ENCODE results near the gene SH3BGRL3. TPM values are rescaled to one million over a fixed set of nuclear protein-coding genes. Genes with fewer than 3 reads are reported as not detected.

The SH3BGRL3 gene
- total and polyA plus RNA-seq, 7 experiments from 2014 or later, result 156 to 636 (median 380) TPM

DNA sequence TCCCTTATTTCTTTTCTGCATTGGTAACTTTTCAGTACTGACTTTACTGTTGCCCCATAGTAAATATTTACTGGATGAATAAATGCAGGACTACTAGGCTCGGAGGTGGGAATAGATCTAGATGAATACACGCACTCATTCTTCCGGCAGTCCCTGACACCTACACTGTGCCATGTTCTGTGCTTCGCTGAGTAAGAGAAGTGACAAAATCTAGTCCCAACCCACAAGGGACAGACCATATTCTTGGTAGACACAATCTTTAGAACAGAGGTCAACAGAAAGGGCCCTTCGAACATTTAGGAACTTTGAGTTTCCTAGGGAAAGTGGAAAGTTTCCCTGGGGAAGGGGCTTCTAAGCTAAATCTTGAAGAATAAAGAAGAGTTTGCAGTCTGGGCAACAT lies 34.6 kb downstream of the SH3BGRL3 start:
- peaks cover 0 to 8% (median 0%) of the 10 kb centered on the region in 3 experiments for H3K36me3 ChIP-seq (ENCODE audit: control insufficient read depth in 2 of 3, insufficient read depth in 3 of 3, low read length in 3 of 3)
- Mint-ChIP-seq H3K9me3 (peaks cover 0 to 5% (median 0%) of the 10 kb centered on the region in 11 donors), H3K27ac (peak overlapping the region in 8 of 9 donors; percentile 65 to 98 (median 86)), H3K4me3 (peak overlapping the region; percentile 25 to 99 (median 80)), H3K27me3 (no peaks in the 10 kb centered on the region), H3K4me1 (peaks cover 49 to 65% (median 56%) of the 10 kb centered on the region in 7 donors), H3K36me3 (peaks cover 8 to 23% (median 13%) of the 10 kb centered on the region in 5 donors)
- ATAC-seq, result no peak
- no peaks in the 10 kb centered on the region for H3K27me3 ChIP-seq (ENCODE audit: control insufficient read depth in 2 of 2, insufficient read depth in 2 of 2, low read length in 2 of 2)
- peaks cover 40% of the 10 kb centered on the region in 2 donors for H3K4me1 ChIP-seq (ENCODE audit: control insufficient read depth in 2 of 2, insufficient read depth in 2 of 2, low read length in 2 of 2)
- H3K27ac ChIP-seq (ENCODE audit: low read depth, low read length), result no peak overlapping the region
- no peaks in the 10 kb centered on the region for H3K9me3 ChIP-seq (ENCODE audit: control insufficient read depth in 2 of 3, low read length in 3 of 3)
- intact Hi-C loops (cut with micrococcal nuclease), result no loop called here
- DNase-seq, result no peak
- ChIA-PET POLR2A (interaction anchor here (0.7 to 35.3 kb wide), 8 partner anchors 6 to 61 kb away, joined by 3 to 1967 read pairs (median 6); partner anchors contain the start of genes SH3BGRL3 and UBXN11), CTCF (interaction anchor here (19.8 kb wide), 1 partner anchor 32 kb away, joined by 541 read pairs; the partner anchor contains the start of gene SH3BGRL3)
- no peak overlapping the region for H3K4me3 ChIP-seq (ENCODE audit: low read length)

DNA sequence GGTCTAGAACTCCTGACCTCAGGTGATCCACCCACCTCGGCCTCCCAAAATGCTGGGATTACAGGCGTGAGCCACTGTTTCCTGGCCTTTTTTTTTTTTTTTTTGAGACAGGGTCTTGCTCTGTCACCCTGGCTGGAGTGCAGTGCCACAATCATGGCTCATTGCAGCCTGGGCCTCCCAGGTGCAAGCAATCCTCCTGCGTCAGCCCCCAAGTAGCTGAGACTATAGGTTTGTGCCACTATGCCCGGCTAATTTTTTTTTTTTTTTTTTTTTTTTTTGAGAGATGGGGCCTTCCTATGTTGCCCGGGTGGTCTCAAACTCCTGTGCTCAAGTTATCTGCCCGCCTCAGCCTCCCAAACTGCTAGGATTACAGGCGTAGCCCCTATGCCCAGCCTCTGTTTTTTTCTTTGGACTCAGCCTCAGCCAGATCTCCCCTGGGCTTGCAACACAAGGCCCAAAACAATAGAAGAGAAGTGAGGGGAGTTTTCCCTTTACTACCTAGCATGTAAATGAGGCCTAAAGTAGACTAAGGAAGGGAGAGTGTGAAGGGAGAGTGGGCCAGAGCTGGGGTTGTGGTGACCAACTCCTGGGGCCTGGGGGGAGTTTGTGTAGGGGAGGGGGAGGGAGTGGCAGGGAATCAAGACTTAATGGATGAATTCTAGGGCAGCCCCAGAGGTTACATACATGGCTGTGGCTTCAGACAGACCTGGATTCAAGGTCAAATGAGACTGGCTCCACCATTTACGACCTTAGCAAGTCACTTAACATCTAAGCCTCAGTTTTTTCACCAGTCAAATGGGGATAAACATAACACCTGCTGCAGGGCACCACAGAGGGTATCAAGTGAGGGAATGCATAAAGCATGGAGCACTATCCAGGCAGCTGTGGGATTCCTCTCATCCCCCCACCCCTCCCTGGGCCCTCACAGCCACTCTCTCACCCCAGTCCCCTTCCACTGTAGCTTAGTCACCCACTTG lies 36.3 kb downstream of the SH3BGRL3 start:
- peak overlapping the region; percentile 77 for H3K27ac ChIP-seq (ENCODE audit: low read depth, low read length)
- peaks cover 54 to 78% (median 58%) of the 10 kb centered on the region in 7 donors for H3K4me1 Mint-ChIP-seq

DNA sequence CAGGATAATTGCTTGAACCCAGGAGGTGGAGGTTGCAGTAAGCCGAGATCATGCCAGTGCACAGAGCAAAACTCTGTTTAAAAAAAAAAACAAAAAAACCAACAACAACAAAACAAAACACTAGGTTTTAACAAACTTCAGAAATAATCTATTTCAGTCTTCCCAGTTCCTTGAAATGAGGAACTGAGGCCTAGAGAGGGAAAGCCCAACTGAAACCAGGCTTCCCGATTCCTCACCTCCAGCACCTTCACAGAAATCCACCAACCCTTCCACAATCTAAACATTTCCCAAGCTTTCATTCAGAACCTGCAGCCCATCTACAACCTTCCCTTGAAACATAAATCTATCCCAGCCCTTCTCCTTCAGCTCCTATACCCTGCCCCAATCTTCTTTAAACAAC lies 37.3 kb downstream of the SH3BGRL3 start:
- Histone ChIP-seq H3K9me3 (ENCODE audit: control insufficient read depth in 2 of 3, low read length in 3 of 3) (no peaks in the 10 kb centered on the region), H3K27ac (ENCODE audit: low read depth, low read length) (peak overlapping the region; percentile 77), H3K36me3 (ENCODE audit: control insufficient read depth in 2 of 3, insufficient read depth in 3 of 3, low read length in 3 of 3) (peaks cover 0 to 29% (median 16%) of the 10 kb centered on the region in 3 experiments), H3K4me3 (ENCODE audit: low read length) (peak overlapping the region; percentile 98), H3K27me3 (ENCODE audit: control insufficient read depth in 2 of 2, insufficient read depth in 2 of 2, low read length in 2 of 2) (no peaks in the 10 kb centered on the region), H3K4me1 (ENCODE audit: control insufficient read depth in 2 of 2, insufficient read depth in 2 of 2, low read length in 2 of 2) (peaks cover 60 to 62% of the 10 kb centered on the region in 2 donors)
- H3K4me3 Mint-ChIP-seq, result peak overlapping the region; percentile 79 to 100 (median 95)
- intact Hi-C loops (cut with micrococcal nuclease), result loop anchor here (1.0 to 5.0 kb wide), 3 partner anchors 10 to 205 kb away; partner anchors contain the start of gene PDIK1L (in 1 of the 2)
- peaks cover 56 to 79% (median 60%) of the 10 kb centered on the region in 7 donors for H3K4me1 Mint-ChIP-seq
- H3K9me3 Mint-ChIP-seq, result peaks cover 0 to 5% (median 0%) of the 10 kb centered on the region in 11 donors
- POLR2A ChIA-PET, result interaction anchor here (0.6 to 35.3 kb wide), 15 partner anchors 9 to 82 kb away, joined by 3 to 1967 read pairs (median 5); partner anchors contain the start of genes CEP85, SH3BGRL3 and UBXN11
- CTCF ChIA-PET, result interaction anchor here (0.6 to 19.8 kb wide), 5 partner anchors 8 to 100 kb away, joined by 3 to 541 read pairs (median 5); partner anchors contain the start of gene SH3BGRL3
- peaks cover 13 to 34% (median 25%) of the 10 kb centered on the region in 5 donors for H3K36me3 Mint-ChIP-seq
- no peak for ATAC-seq
- H3K27me3 Mint-ChIP-seq, result no peaks in the 10 kb centered on the region
- peak overlapping the region; percentile 87 to 99 (median 93) for H3K27ac Mint-ChIP-seq
- no peak for DNase-seq

More for the DNA sequence above, 36.3 kb downstream of the SH3BGRL3 start:
- ChIA-PET CTCF (interaction anchor here (0.6 to 19.8 kb wide), 6 partner anchors 7 to 58 kb away, joined by 3 to 541 read pairs (median 4); partner anchors contain the start of gene SH3BGRL3), POLR2A (interaction anchor here (1.1 to 35.3 kb wide), 6 partner anchors 8 to 59 kb away, joined by 3 to 1967 read pairs (median 4); partner anchors contain the start of genes SH3BGRL3 and UBXN11)
- H3K27ac Mint-ChIP-seq, result peak overlapping the region; percentile 81 to 99 (median 91)
- no peaks in the 10 kb centered on the region for H3K27me3 Mint-ChIP-seq
- no peaks in the 10 kb centered on the region for H3K27me3 ChIP-seq (ENCODE audit: control insufficient read depth in 2 of 2, insufficient read depth in 2 of 2, low read length in 2 of 2)
- peaks cover 50 to 52% of the 10 kb centered on the region in 2 donors for H3K4me1 ChIP-seq (ENCODE audit: control insufficient read depth in 2 of 2, insufficient read depth in 2 of 2, low read length in 2 of 2)
- ATAC-seq (no peak), DNase-seq (no peak)
- intact Hi-C loops (cut with micrococcal nuclease), result loop anchor here in 1 of 2 donors (5.0 kb wide), 2 partner anchors 61 to 204 kb away; partner anchors contain the start of gene PDIK1L
- H3K36me3 Mint-ChIP-seq, result peaks cover 9 to 33% (median 18%) of the 10 kb centered on the region in 5 donors
- H3K9me3 ChIP-seq (ENCODE audit: control insufficient read depth in 2 of 3, low read length in 3 of 3), result no peaks in the 10 kb centered on the region
- peak overlapping the region; percentile 16 to 99 (median 80) for H3K4me3 Mint-ChIP-seq
- no peak overlapping the region for H3K4me3 ChIP-seq (ENCODE audit: low read length)
- H3K9me3 Mint-ChIP-seq, result peaks cover 0 to 5% (median 0%) of the 10 kb centered on the region in 11 donors
- peaks cover 0 to 20% (median 12%) of the 10 kb centered on the region in 3 experiments for H3K36me3 ChIP-seq (ENCODE audit: control insufficient read depth in 2 of 3, insufficient read depth in 3 of 3, low read length in 3 of 3)

DNA sequence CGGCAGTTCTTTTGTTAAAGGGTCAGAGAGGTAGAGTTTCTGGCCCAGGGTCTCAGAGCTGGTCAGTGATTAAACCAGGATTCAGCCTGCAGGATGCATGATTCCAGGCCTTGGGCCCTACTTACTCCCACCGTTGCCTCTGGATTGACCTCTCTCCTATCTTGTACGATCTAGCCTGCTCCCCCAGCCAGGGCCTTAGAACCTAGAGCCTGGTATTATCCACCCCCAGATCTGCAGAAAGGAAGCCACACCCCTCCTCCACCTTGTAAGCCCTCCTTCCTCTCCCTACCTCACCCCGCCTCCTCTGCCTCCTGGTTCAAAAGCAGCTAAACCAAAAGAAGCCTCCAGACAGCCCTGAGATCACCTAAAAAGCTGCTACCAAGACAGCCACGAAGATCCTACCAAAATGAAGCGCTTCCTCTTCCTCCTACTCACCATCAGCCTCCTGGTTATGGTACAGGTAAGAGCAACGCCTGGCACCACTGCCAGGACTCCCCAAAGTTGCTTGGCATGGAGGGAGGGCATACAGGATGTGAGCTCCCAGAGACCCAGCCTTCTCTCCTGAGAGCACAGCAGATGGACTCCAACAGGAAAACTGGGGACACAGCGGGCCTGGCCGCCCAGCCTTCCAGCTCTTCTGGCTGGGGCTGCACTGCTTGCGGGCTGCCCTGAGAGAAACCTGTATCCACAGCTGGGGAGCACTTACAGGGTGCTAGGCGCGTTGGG lies 37.9 kb downstream of the SH3BGRL3 start, which contains the start of gene CD52:
CD52 (plus strand) TSS at position 347 of the 726 bp plus-strand sequence; CDS start at position 407, 60 bp downstream.
- ChIA-PET POLR2A (interaction anchor here (0.6 to 35.3 kb wide), 22 partner anchors 9 to 284 kb away, joined by 3 to 1967 read pairs (median 4); partner anchors contain the start of genes CEP85, DHDDS, SH3BGRL3 and UBXN11), CTCF (interaction anchor here (0.9 to 19.8 kb wide), 6 partner anchors 9 to 100 kb away, joined by 3 to 541 read pairs (median 6); partner anchors contain the start of gene SH3BGRL3)
- peaks cover 58 to 86% (median 66%) of the 10 kb centered on the region in 7 donors for H3K4me1 Mint-ChIP-seq
- ATAC-seq (peak; percentile 82), DNase-seq (peak; percentile 24 to 87 (median 79))
- Histone ChIP-seq H3K4me1 (ENCODE audit: control insufficient read depth in 2 of 2, insufficient read depth in 2 of 2, low read length in 2 of 2) (peaks cover 66 to 67% of the 10 kb centered on the region in 2 donors), H3K4me3 (ENCODE audit: low read length) (peak within 1 kb of the TSS; percentile 98), H3K36me3 (ENCODE audit: control insufficient read depth in 2 of 3, insufficient read depth in 3 of 3, low read length in 3 of 3) (peaks cover 0 to 35% (median 20%) of the 10 kb centered on the region in 3 experiments), H3K9me3 (ENCODE audit: control insufficient read depth in 2 of 3, low read length in 3 of 3) (no peaks in the 10 kb centered on the region), H3K27ac (ENCODE audit: low read depth, low read length) (peak within 1 kb of the TSS; percentile 77), H3K27me3 (ENCODE audit: control insufficient read depth in 2 of 2, insufficient read depth in 2 of 2, low read length in 2 of 2) (no peaks in the 10 kb centered on the region)
- H3K36me3 Mint-ChIP-seq, result peaks cover 13 to 39% (median 27%) of the 10 kb centered on the region in 5 donors
- H3K4me3 Mint-ChIP-seq, result peak within 1 kb of the TSS; percentile 79 to 100 (median 95)
- peaks cover 0 to 5% (median 0%) of the 10 kb centered on the region in 11 donors for H3K9me3 Mint-ChIP-seq
- intact Hi-C loops (cut with micrococcal nuclease), result loop anchor here (1.0 to 5.0 kb wide), 4 partner anchors 10 to 205 kb away; partner anchors contain the start of gene PDIK1L (in 1 of the 2)
- H3K27ac Mint-ChIP-seq, result peak within 1 kb of the TSS; percentile 87 to 99 (median 93)
- H3K27me3 Mint-ChIP-seq, result no peaks in the 10 kb centered on the region

DNA sequence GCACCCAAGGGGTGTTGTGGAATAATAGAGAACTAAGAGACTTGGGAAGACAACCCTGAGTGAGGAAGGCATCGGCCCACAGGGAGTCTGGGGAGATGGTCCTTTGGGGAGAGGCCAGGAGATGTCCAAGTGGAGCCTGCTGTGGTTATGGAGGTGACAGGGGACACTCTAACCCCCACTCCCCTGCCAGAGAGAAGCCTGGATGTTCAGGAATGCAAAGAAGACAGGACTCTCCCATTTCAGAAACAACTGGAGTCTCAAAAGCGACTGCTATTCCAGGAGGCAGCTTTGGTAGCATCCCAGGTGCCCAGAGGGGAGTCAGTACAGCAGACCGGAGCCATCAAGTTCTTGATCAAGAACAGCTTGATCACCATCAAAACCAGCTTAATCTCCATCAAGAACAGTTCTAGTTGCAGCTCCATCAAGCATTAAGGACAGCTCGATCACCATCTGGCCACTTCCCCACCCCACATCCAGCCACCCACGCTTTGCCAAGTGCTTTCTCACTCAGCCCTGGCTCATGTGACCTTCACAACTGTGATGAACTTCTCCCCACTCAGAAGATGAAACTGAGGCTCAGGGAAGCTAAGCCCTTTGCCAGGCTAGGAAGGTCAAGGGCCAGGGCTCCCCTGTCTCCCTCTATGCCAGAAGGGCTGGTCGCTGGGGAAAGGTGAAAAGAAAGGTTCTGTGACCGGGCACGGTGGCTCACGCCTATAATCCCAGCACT lies 38.6 kb downstream of the SH3BGRL3 start:
- peaks cover 0 to 42% (median 20%) of the 10 kb centered on the region in 3 experiments for H3K36me3 ChIP-seq (ENCODE audit: control insufficient read depth in 2 of 3, insufficient read depth in 3 of 3, low read length in 3 of 3)
- ATAC-seq, result no peak
- no peaks in the 10 kb centered on the region for H3K9me3 ChIP-seq (ENCODE audit: control insufficient read depth in 2 of 3, low read length in 3 of 3)
- peaks cover 0 to 3% (median 0%) of the 10 kb centered on the region in 11 donors for H3K9me3 Mint-ChIP-seq
- H3K4me1 Mint-ChIP-seq, result peaks cover 62 to 86% (median 68%) of the 10 kb centered on the region in 7 donors
- peak overlapping the region; percentile 98 for H3K4me3 ChIP-seq (ENCODE audit: low read length)
- peaks cover 67 to 69% of the 10 kb centered on the region in 2 donors for H3K4me1 ChIP-seq (ENCODE audit: control insufficient read depth in 2 of 2, insufficient read depth in 2 of 2, low read length in 2 of 2)
- peak overlapping the region; percentile 77 for H3K27ac ChIP-seq (ENCODE audit: low read depth, low read length)
- H3K27me3 ChIP-seq (ENCODE audit: control insufficient read depth in 2 of 2, insufficient read depth in 2 of 2, low read length in 2 of 2), result no peaks in the 10 kb centered on the region
- H3K27ac Mint-ChIP-seq, result peak overlapping the region; percentile 87 to 99 (median 93)
- peaks cover 18 to 45% (median 30%) of the 10 kb centered on the region in 5 donors for H3K36me3 Mint-ChIP-seq
- intact Hi-C loops (cut with micrococcal nuclease), result loop anchor here (2.0 to 5.0 kb wide), 3 partner anchors 42 to 206 kb away; partner anchors contain the start of gene PDIK1L (in 1 of the 2)
- ChIA-PET CTCF (interaction anchor here (0.6 to 19.8 kb wide), 9 partner anchors 9 to 85 kb away, joined by 3 to 541 read pairs (median 6); partner anchors contain the start of gene SH3BGRL3), POLR2A (interaction anchor here (0.7 to 35.3 kb wide), 19 partner anchors 9 to 284 kb away, joined by 3 to 1967 read pairs (median 6); partner anchors contain the start of genes CEP85, DHDDS, HMGN2 and SH3BGRL3)
- peak in 1 of 9 donors; percentile 57 for DNase-seq
- H3K4me3 Mint-ChIP-seq, result peak overlapping the region; percentile 79 to 100 (median 95)
- H3K27me3 Mint-ChIP-seq, result no peaks in the 10 kb centered on the region
